ENCODE results near the gene DSTN. TPM values are rescaled to one million over a fixed set of nuclear protein-coding genes. Genes with fewer than 3 reads are reported as not detected.

The DSTN gene
- total RNA-seq, 1 donor from 2014 or later, result 463 TPM

- Histone ChIP-seq H3K27me3 (no peaks in the 10 kb centered on the region), H3K9me3 (no peaks in the 10 kb centered on the region), H3K36me3 (peaks cover 29% of the 10 kb centered on the region), H3K27ac (no peak overlapping the region), H3K4me3 (no peak overlapping the region), H3K4me1 (peaks cover 41% of the 10 kb centered on the region)
- TF ChIP-seq CTCF (IDR thresholded peaks at IDR 0.05), result no peak
- intact Hi-C loops (cut with DNase I), result no loop called here
- peak; percentile 40 for DNase-seq
- ATAC-seq, result no peak
Observed at GRCh38 chr20:17653835-17654648, 84.2 kb downstream of the DSTN start.

- TF ChIP-seq CTCF (IDR thresholded peaks at IDR 0.05), result peak; percentile 63
- intact Hi-C loops (cut with DNase I), result no loop called here
Observed at GRCh38 chr20:17654649-17655285, 84.9 kb downstream of the DSTN start.

GRCh38 chr20:17655286-17655651 lies 85.4 kb downstream of the DSTN start:
- H3K36me3 ChIP-seq, result peaks cover 35% of the 10 kb centered on the region
- no peak overlapping the region for H3K4me3 ChIP-seq
- DNase-seq (peak; percentile 33), ATAC-seq (no peak)
- peaks cover 29% of the 10 kb centered on the region for H3K4me1 ChIP-seq
- intact Hi-C loops (cut with DNase I), result no loop called here
- H3K27me3 ChIP-seq, result no peaks in the 10 kb centered on the region
- no peak overlapping the region for H3K27ac ChIP-seq
- no peaks in the 10 kb centered on the region for H3K9me3 ChIP-seq
- TF ChIP-seq CTCF (IDR thresholded peaks at IDR 0.05), result no peak

More at GRCh38 chr20:17654649-17655285, 84.9 kb downstream of the DSTN start:
- peak; percentile 55 for DNase-seq
- no peak overlapping the region for H3K27ac ChIP-seq
- peaks cover 34% of the 10 kb centered on the region for H3K4me1 ChIP-seq
- no peak overlapping the region for H3K4me3 ChIP-seq
- no peaks in the 10 kb centered on the region for H3K9me3 ChIP-seq
- no peaks in the 10 kb centered on the region for H3K27me3 ChIP-seq
- H3K36me3 ChIP-seq, result peaks cover 30% of the 10 kb centered on the region
- no peak for ATAC-seq

- no peak overlapping the region for H3K27ac ChIP-seq
Observed at GRCh38 chr20:17655865-17656479, 86.1 kb downstream of the DSTN start.

More at GRCh38 chr20:17655865-17656479, 86.1 kb downstream of the DSTN start:
- DNase-seq (peak; percentile 7), ATAC-seq (no peak)
- peaks cover 36% of the 10 kb centered on the region for H3K36me3 ChIP-seq
- no peaks in the 10 kb centered on the region for H3K27me3 ChIP-seq
- H3K4me3 ChIP-seq, result no peak overlapping the region
- no peak for TF ChIP-seq CTCF (IDR thresholded peaks at IDR 0.05)
- H3K4me1 ChIP-seq, result peaks cover 22% of the 10 kb centered on the region
- intact Hi-C loops (cut with DNase I), result no loop called here
- H3K9me3 ChIP-seq, result no peaks in the 10 kb centered on the region

Data from upper lobe of right lung (tissue), 1 donor.